Mesenchymal stem cell (in vitro differentiated cells and primary cell): ENCODE data around the gene REX1BD. TPM values are rescaled to one million over a fixed set of nuclear protein-coding genes. Genes with fewer than 3 reads are reported as not detected.
A peak's percentile ranks its signal among the peaks of the same experiment; 100 is the strongest.

Experiments used
- DNase-seq: peaks from one replicate; pipeline ENCODE4 v3.0.0-alpha.2; 2013
- H2AFZ ChIP-seq: one replicate; pipeline ENCODE4 v1.6.1; 2013; ENCODE audit warnings: low read depth, mild to moderate bottlenecking, control low read depth, inconsistent platforms, low read length, moderate library complexity
- H2AK5ac ChIP-seq: 2 replicates; pipeline ENCODE4 v1.6.1; 2013; ENCODE audit warnings: low read length, moderate library complexity, mild to moderate bottlenecking, inconsistent platforms; ENCODE audit not compliant: severe bottlenecking
- H2BK120ac ChIP-seq: one replicate; pipeline ENCODE4 v1.6.1; 2013; ENCODE audit warnings: low read depth, mild to moderate bottlenecking, inconsistent platforms, low read length, moderate library complexity
- H2BK12ac ChIP-seq, 2 experiments: one replicate each; pipeline ENCODE4 v1.6.1; 2013; ENCODE audit warnings: inconsistent platforms in 2 of 2, low read length in 2 of 2, mild to moderate bottlenecking in 2 of 2, moderate library complexity in 2 of 2, control low read depth in 1 of 2
- H2BK15ac ChIP-seq: one replicate; pipeline ENCODE4 v1.6.1; 2013; ENCODE audit warnings: mild to moderate bottlenecking, low read depth, inconsistent platforms; ENCODE audit not compliant: poor library complexity, severe bottlenecking
- H2BK5ac ChIP-seq: 2 replicates; pipeline ENCODE4 v1.6.1; 2013; ENCODE audit warnings: low read depth, mild to moderate bottlenecking, low read length, control low read depth, inconsistent platforms; ENCODE audit not compliant: poor library complexity, severe bottlenecking
- H3K14ac ChIP-seq, 2 experiments: one replicate each; pipeline ENCODE4 v1.6.1; 2013; ENCODE audit warnings: inconsistent platforms in 2 of 2, low read length in 2 of 2, control low read depth in 1 of 2, mild to moderate bottlenecking in 1 of 2, moderate library complexity in 1 of 2
- H3K18ac ChIP-seq, 2 experiments: one replicate each; pipeline ENCODE4 v1.6.1; 2013; ENCODE audit warnings: inconsistent platforms in 2 of 2, low read length in 2 of 2, control low read depth in 1 of 2, low read depth in 1 of 2, mild to moderate bottlenecking in 1 of 2
- H3K23ac ChIP-seq, 2 experiments: one replicate each; pipeline ENCODE4 v1.6.1; 2013; ENCODE audit warnings: inconsistent platforms in 2 of 2, low read length in 2 of 2, mild to moderate bottlenecking in 2 of 2, moderate library complexity in 2 of 2, control low read depth in 1 of 2
- H3K27ac ChIP-seq: 2 replicates; pipeline ENCODE4 v1.5.1; 2013; ENCODE audit warnings: mild to moderate bottlenecking, moderate library complexity, low read length, control low read depth, inconsistent platforms; ENCODE audit not compliant: poor library complexity, severe bottlenecking
- H3K27me3 ChIP-seq, 2 experiments: 2 replicates each; pipeline versions ENCODE4 v1.6.1 to v1.7.0; 2013; ENCODE audit warnings: low read length in 2 of 2, mild to moderate bottlenecking in 2 of 2, moderate library complexity in 2 of 2, control low read depth in 1 of 2, inconsistent platforms in 1 of 2; ENCODE audit not compliant: control insufficient read depth in 1 of 2, insufficient read depth in 1 of 2
- H3K36me3 ChIP-seq, 2 experiments: 2 replicates each; pipeline versions ENCODE4 v1.6.1 to v1.7.0; 2013; ENCODE audit warnings: low read length in 2 of 2, control low read depth in 1 of 2, inconsistent platforms in 1 of 2, low read depth in 1 of 2, mild to moderate bottlenecking in 1 of 2; ENCODE audit not compliant: insufficient read depth in 2 of 2, control insufficient read depth in 1 of 2
- H3K4ac ChIP-seq, 2 experiments: one replicate each; pipeline ENCODE4 v1.6.1; 2013; ENCODE audit warnings: inconsistent platforms in 2 of 2, low read length in 2 of 2, mild to moderate bottlenecking in 2 of 2, moderate library complexity in 2 of 2, control low read depth in 1 of 2, low read depth in 1 of 2
- H3K4me1 ChIP-seq: 2 replicates; pipeline ENCODE4 v1.6.1; 2013; ENCODE audit warnings: low read depth, low read length, control low read depth; ENCODE audit not compliant: control insufficient read depth, insufficient read depth
- H3K4me2 ChIP-seq: 2 replicates; pipeline ENCODE4 v1.6.1; 2013; ENCODE audit warnings: low read length, mild to moderate bottlenecking, inconsistent platforms; ENCODE audit not compliant: poor library complexity, severe bottlenecking
- H3K4me3 ChIP-seq, 2 experiments: 2 replicates each; pipeline versions ENCODE4 v1.5.1 to v1.7.0; 2013; ENCODE audit warnings: low read length in 2 of 2, mild to moderate bottlenecking in 2 of 2, control low read depth in 1 of 2, low read depth in 1 of 2; ENCODE audit not compliant: insufficient read depth in 1 of 2
- H3K79me1 ChIP-seq: replicated peaks from 2 replicates; pipeline ENCODE4 v1.6.1; 2013; ENCODE audit warnings: mild to moderate bottlenecking, control low read depth, low read length, inconsistent platforms; ENCODE audit not compliant: poor library complexity, severe bottlenecking
- H3K9ac ChIP-seq: 2 replicates; pipeline ENCODE4 v1.7.0; 2013; ENCODE audit warnings: mild to moderate bottlenecking, low read length, moderate library complexity
- H3K9me3 ChIP-seq: 2 replicates; pipeline ENCODE4 v1.7.0; 2013; ENCODE audit warnings: mild to moderate bottlenecking, low read length; ENCODE audit not compliant: control insufficient read depth
- H4K8ac ChIP-seq: one replicate; pipeline ENCODE4 v1.6.1; 2013; ENCODE audit warnings: inconsistent platforms, mild to moderate bottlenecking, low read length, moderate library complexity
- H4K91ac ChIP-seq: one replicate; pipeline ENCODE4 v1.6.1; 2013; ENCODE audit warnings: mild to moderate bottlenecking, low read length, inconsistent platforms
- WGBS: methylation state at CpG from one replicate; pipeline ENCODE4 v1.1.7; 2013; ENCODE audit warnings: mixed read lengths; 5-methylcytosine and 5-hydroxymethylcytosine counted together
- small RNA-seq: library from polyadenylated mRNA; stranded (forward); fragments of <200 nt; extraction: miRNeasy Mini kit (QIAGEN cat#:217004); gene quantifications from one replicate; pipeline ENCODE3, GENCODE V24; 2013; ENCODE audit warnings: low read depth

Gene REX1BD

GRCh38 chr19:18637673-18638630, 49.4 kb downstream of the REX1BD start:
- Histone ChIP-seq H4K8ac (no peak overlapping the region), H3K27ac (no peak overlapping the region), H3K9me3 (no peaks in the 10 kb centered on the region), H2BK120ac (no peak overlapping the region), H4K91ac (no peak overlapping the region), H3K9ac (peak overlapping the region; percentile 90), H3K14ac (no peak overlapping the region), H3K4me2 (peak overlapping the region; percentile 92), H3K36me3 (no peaks in the 10 kb centered on the region), H3K23ac (no peak overlapping the region), H3K4me3 (peak overlapping the region in 1 of 2 experiments; percentile 91), H3K79me1 (peaks cover 14% of the 10 kb centered on the region), H3K27me3 (peaks cover 0 to 5% of the 10 kb centered on the region in 2 experiments), H3K18ac (no peak overlapping the region), H3K4me1 (peaks cover 17% of the 10 kb centered on the region), H2BK12ac (no peak overlapping the region), H2AFZ (no peak overlapping the region), H3K4ac (no peak overlapping the region), H2BK15ac (peak overlapping the region; percentile 62), H2AK5ac (no peak overlapping the region), H2BK5ac (no peak overlapping the region)
- DNase-seq = no peak
- WGBS = 91% methylated on average over 2 of the region's 3 CpGs

- Histone ChIP-seq H3K9me3 (peaks cover 7% of the 10 kb centered on the region), H3K4me2 (no peak overlapping the region), H3K79me1 (peaks cover 19% of the 10 kb centered on the region), H3K4me1 (peaks cover 17% of the 10 kb centered on the region), H3K27ac (no peak overlapping the region), H3K36me3 (no peaks in the 10 kb centered on the region), H2BK12ac (no peak overlapping the region), H2AFZ (no peak overlapping the region), H2BK120ac (no peak overlapping the region), H2AK5ac (no peak overlapping the region), H3K4me3 (no peak overlapping the region), H3K27me3 (peaks cover 0 to 1% of the 10 kb centered on the region in 2 experiments), H3K9ac (no peak overlapping the region), H3K23ac (no peak overlapping the region), H2BK5ac (no peak overlapping the region), H3K14ac (no peak overlapping the region), H4K91ac (no peak overlapping the region), H3K18ac (no peak overlapping the region), H4K8ac (no peak overlapping the region), H2BK15ac (no peak overlapping the region), H3K4ac (no peak overlapping the region)
- peak; percentile 84 for DNase-seq
- WGBS = 28% methylated on average over 7 of the region's 8 CpGs
These were observed 51.2 kb downstream of the REX1BD start for GRCh38 chr19:18639706-18640243.

Small RNAs within 50 kb of the gene (small RNA-seq; reads per million reads assigned to genes)
- not detected for gene RN7SL155P
